ENCODE measurements around the gene ZBTB46.
"Not testable (repeated sequence)": the region's sequence is repeated elsewhere in the genome, so short reads cannot be mapped to it uniquely, and the experiment has no call there.

ZBTB46 gene

DNA sequence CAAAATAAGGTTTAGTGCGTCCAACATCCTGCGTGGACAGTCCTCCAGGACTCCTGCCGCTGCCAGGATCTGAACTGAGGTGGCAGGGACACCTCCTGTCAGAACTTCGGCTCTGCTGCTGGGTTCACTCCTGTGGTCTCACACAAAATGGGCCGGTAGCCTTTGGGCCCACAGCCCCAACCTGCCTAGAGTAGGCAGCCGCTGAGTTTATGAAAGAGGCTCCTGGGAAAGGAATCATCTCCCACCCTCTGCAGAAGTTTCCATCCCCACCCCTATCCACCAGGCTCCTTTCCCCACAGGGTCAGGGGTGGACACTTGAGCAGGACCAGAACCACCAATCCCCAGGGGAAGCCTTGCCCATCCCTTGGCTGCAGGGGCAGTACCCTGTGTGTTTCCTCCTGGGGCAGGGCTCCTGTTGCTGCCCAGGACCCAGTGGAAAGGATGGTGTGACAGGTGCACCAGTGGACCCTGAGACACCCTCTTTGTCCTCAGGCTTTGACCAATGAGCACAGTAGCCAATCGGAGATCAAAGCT is 28.2 kb upstream of the ZBTB46 start:
- no peak overlapping the region for H3K4me3 ChIP-seq (ENCODE audit: low read length)

DNA sequence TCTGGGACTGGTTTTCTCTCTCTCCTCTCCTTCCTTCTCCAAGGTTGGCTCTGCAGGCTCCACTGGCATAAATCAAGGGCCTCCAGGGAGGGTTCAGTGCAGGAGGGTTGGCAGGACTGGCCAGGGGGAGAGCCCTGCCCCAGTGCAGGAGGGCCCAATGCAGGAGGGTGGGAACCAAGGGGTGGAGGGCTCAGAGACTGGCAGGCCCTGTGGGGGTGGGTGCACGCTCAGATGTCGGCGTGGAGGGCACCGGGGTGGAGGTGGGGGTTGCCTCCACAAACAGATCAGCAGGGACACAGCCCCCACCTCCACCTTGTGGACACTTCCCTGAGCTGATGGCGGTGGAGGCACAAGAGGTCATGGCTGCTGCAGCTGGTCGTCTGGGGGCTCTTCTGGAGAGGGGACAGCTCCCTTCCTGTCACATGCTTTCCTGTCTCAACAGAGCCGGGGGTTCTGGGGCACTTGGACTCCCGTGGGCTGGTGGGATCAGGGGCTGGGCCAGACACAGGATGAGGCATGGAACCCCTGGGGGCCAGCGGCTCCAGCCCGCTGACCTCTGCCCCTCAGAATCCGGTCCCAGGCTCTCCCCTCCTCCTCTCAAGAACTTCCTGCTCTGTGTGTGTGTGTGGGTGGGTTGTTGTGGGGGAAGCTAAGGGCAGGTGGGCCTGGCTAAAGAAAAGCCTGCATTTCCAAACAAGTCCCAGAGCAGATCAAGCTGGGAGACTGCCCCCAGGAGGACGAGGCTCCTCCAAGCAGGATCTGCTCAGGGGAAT is 27.5 kb upstream of the ZBTB46 start:
- H3K4me3 ChIP-seq (ENCODE audit: low read length), result no peak overlapping the region

More for the DNA sequence above, 28.2 kb upstream of the ZBTB46 start:
- no peak for DNase-seq (ENCODE audit: low read depth, low spot score)

DNA sequence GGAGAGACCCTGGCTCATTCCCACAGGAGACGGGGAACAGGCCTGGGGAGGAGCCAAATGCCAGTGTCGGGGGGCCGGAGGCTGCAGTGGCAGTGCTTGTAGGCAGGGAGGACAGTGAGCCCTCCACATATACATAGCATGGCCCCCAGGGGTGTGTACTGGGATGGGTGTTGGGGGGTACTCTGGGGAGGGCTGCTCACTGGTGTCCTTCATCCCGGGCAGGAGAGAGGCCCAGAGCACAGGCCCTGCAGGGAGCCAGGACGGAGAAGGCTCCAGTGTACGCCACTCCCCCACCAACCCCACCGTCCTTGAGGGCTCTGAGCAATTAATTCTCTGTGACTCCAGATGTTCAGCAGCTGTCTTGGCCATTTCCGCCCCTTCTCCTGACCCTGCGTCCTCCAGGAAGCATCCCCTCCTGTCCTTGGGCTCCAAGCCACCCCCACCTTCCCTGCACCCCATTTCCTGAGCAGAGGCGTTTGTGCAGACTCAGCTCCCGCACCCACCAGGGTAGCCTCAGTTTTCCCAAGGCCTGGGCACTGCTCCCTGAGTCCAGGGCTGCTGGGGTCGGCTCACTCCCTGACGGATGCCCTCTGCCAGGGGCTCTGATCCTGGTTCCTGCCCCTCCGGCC is 26.8 kb upstream of the ZBTB46 start:
- no peak overlapping the region for H3K4me3 ChIP-seq (ENCODE audit: low read length)
- DNase-seq (ENCODE audit: low read depth, low spot score), result no peak

More for the DNA sequence above, 27.5 kb upstream of the ZBTB46 start:
- no peak for DNase-seq (ENCODE audit: low read depth, low spot score)

DNA sequence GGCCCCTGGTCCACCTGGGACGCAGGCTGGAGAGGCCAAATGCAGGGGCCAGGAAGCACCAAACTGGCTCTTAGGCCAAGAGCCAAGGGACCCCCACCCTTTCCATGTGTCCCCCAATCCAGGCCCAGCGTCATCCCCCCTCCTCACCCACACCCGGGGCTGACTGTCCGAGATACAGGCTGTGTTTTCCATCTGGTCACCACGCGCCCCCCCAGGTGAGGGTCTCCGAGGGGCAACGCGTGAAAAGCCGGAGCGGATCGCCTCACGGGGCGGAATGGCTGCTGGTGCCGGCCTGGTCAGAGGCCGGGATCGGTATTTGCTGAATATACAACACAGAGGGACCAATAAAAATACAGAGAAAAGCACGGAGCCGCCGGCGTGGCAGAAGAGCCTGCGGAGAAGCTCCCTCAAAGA is 25.0 kb upstream of the ZBTB46 start:
- DNase-seq (ENCODE audit: low read depth, low spot score), result no peak
- H3K4me3 ChIP-seq (ENCODE audit: low read length), result no peak overlapping the region

DNA sequence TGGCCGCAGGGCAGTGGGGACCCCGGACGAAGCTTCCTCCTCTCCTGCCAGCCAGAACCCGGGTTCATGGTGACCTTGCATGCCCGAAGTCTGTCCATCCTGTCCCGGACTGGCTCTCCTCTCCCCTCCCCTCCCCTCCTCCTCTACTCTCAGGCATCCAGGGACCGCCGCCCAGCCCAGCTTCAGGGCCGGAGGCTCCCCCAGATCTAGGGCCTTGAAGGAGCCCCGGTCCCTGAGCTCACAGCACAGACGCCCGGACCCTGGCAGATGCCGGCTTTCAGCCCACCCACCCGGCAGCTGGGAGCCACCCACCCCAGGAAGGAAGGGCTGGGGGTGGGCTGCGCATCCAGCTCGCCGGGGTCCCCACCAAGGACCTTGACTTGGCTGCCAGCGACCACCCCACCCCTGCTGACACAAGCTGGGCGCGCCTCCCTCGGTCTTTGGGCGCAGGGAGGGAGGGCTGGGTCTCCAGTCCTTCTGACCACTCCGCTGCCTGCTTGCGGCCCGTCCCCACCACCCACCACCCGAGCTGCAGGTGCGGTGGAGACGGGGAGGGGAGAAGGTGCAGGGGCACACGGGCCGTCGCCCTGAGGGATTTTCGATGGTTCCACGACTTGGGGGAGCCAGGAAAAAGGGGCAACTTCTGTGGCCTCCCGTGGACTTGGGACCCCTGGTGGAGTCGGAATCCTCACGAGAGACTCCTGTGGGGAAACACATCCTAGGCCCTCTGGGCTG is 24.5 kb upstream of the ZBTB46 start:
- H3K4me3 ChIP-seq (ENCODE audit: low read length), result no peak overlapping the region
- no peak for DNase-seq (ENCODE audit: low read depth, low spot score)

DNA sequence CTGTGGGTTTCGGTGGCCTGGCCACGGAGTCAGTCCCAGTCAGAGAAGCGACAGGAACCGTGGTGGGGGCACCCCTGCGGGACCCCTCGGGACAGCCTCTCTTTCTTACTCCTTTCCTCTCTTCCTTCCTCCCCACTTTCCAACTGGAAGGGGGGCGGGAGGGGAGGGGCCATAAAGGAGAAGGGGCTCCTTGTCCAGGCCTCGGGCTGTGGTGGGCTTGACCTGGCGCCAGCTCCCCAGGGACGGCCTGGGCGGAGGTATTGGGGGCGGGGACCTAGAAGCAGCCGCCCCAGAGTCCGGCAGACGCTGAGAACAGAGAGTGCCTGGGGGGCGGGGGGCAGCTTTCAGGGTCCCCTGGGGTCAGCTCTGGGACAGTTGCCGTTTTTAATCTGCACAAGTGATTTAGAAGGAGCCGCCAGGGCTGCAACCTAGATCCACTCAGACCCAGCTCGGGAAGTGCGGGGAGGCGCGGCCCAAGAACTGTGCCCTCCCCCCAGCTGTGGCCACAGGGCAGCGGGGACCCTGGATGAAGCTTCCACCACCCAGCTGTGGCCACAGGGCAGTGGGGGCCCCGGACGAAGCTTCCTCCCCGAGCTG is 23.8 kb upstream of the ZBTB46 start:
- no peak overlapping the region for H3K4me3 ChIP-seq (ENCODE audit: low read length)
- DNase-seq (ENCODE audit: low read depth, low spot score), result no peak

DNA sequence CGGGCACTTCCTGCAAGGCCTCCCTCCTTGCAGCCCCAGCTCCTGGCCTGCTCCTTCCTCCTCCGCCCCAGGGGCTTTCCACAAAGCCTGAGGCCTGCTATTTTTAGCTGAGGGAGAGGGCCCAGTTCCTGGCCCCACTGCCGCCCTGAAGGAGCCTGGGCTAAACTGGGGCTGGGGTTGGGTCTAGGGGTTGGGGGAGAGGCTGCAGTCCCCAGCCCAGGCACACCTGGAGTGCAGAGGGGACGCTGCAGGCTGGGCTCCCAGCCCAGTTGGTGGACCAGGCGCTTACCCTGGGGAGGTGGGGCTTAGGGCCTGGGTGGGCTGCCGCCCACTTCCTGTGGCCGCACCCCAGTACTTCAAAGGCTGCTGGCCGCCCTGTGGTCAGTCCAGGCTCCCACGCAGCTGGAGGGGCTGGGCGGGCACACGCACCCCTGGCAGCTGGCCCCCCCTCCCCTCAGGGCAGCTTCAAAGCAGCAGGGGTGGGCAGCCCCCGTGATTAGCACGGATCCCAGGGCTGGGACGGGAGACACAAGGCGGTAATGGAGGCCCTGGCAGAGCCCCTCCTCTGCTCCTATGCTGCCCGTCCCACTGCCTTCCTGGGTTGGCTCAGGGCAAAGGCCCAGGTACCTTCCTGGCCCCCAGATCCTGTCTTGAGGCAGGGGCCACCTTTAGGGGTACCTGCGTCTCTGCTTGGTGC is 23.2 kb upstream of the ZBTB46 start:
- DNase-seq (ENCODE audit: low read depth, low spot score), result no peak
- H3K4me3 ChIP-seq (ENCODE audit: low read length), result no peak overlapping the region

DNA sequence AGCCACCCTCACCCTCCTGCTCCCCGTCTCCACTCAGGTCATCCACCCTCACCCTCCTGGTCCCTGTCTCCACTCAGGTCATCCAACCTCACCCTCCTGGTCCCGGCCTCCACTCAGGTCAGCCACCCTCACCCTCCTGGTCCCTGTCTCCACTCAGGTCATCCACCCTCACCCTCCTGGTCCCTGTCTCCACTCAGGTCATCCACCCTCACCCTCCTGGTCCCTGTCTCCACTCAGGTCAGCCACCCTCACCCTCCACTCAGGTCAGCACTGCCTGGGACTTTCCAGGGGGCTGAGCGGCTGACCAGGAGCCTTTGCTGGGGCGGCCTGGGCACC is 22.6 kb upstream of the ZBTB46 start:
- H3K4me3 ChIP-seq (ENCODE audit: low read length); DNase-seq (ENCODE audit: low read depth, low spot score): not testable (repeated sequence)

DNA sequence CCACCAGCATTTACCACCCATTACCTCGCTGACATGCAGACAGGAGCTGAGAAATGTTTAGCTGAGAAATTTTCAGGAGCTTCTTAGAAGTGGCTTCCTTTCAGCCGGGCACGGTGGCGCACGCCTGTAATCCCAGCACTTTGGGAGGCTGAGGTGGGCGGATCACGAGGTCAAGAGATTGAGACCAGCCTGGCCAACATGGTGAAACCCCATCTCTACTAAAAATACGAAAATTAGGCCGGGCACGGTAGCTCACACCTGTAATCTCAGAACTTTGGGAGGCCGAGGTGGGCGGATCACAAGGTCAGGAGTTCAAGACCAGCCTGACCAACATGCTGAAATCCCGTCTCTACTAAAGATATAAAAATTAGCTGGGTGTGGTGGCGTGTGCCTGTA is 20.5 kb upstream of the ZBTB46 start:
- not testable (repeated sequence) for H3K4me3 ChIP-seq (ENCODE audit: low read length); DNase-seq (ENCODE audit: low read depth, low spot score)

DNA sequence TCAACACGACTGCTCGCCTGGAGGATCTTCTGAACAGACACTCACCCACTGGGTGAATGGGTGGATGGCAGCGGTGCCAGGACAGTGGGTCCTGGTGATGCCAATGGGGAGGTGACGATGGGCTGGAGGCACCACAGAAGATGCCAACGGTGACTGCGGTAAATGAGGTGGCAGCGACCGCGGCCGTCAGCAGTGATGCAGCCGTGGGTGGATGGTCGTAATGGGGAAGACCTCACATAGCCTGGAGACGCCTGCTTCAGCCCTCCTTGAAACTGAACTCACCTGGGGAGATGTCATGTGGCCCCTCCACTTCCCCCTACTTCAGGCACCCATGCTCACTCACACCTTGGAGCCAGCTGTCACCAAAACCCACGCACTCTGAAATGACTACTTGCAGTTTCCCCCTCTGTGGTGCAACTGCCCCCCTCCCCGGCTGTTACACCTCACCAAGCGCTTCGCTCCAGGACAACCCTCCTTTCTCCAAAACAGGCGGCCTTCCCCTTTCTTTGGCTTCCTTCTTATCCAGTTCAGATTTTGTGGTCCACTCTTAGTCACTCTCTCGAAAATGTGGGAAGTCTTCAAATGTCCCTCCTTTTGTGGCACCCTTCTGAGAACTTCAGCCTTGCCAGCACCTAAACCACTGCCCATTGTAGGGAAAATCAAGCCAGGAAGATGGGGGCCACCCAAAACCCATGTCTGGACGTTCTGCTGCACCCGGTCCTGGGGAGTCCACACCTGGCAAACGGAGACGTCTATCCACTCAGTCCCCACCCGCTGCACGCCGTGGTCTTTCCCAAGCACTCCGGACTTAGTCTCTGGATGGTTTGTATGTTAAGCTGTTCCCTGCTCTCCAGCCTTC is 19.9 kb upstream of the ZBTB46 start:
- H3K4me3 ChIP-seq (ENCODE audit: low read length), result no peak overlapping the region
- no peak for DNase-seq (ENCODE audit: low read depth, low spot score)

DNA sequence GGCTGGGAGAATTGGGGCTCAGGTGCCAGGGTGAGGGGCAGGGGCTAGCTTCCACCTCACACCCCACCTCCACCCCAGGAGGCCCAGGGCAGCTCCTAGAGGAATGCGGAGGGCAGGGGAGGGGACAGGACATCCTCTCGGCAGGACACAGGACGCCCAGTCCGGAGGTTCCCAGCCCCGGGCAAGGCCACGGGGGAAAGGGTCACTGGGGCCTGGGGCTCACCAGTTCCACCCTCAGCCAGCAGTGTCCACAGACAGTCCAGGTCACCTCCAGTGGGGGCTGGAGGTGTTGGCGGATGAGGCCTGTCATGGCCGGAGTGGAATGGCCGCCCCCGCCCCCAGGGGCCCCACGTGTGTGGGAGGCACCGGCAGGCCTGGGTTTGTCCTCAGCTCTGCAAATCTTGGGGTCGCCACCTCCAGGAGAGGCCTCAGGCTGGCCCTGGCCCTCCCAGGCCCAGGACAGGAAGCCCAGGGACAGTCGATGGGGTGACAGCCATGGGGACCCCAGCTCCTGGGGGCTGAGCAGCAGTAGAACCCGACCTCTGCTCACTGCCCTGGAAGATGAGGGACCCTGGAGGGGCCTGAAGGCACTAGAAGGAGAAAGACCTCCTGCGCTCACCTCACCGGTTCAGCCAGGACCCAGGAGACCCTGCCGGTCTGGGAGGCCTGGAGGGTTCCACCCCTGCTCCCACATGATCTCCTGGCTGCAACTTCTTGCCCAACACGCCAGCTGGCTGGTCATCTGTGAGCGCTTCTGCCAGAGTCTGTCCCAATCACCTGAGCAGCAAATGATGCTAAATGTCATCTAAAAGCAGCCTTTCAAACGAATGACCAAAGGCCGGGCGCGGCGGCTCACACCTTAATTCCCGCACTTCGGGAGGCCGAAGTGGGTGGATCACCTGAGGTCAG is 17.2 kb upstream of the ZBTB46 start:
- no peak overlapping the region for H3K4me3 ChIP-seq (ENCODE audit: low read length)
- no peak for DNase-seq (ENCODE audit: low read depth, low spot score)

DNA sequence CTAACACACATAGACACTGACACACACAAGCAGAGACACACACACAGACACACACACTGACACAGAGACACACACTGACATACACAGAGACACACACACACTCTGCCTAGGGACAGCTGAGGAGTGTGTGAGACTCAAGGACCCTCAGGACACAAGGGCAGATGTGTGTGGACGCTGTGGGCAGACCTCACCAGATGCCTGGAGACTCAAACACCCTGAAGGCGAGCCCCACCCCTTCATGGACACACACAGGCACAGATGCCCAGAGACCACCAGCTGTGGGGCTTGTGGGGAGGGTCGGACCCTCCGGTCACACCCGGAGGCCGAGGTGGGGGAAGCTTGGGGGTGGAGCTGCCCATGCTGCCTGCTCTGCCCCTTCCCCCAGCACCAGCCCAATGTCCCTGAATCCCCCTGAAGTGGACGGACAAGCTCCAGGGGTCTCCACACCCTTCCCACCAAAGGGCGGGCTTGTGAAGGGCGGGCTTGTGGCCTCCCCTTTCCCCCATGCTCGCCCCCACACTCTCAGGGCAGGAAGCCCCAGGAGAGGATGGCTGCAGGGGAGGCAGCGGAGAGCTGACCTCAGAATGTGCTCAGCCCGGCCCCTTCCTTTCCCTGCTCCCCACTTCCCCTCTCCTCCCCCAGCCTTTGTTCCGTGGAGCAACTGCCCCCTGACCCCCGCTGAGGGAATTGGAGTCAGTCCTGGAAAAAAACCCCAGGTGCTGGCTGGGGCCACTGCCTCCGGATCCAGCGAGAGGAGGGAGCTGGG is 16.4 kb upstream of the ZBTB46 start:
- H3K4me3 ChIP-seq (ENCODE audit: low read length), result no peak overlapping the region
- no peak for DNase-seq (ENCODE audit: low read depth, low spot score)

DNA sequence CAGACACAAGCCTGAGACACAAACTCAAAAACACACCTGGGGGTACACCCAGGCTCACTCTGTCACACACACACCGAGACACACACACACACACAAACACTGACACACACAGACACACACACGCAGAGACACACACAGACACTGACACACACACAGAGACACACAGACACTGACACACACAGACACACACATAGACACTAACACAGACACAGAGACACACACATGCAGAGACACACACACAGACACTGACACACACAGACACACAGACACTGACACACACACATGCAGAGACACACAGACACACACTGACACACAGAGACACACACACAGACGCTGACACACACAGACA is 15.8 kb upstream of the ZBTB46 start:
- DNase-seq (ENCODE audit: low read depth, low spot score), result no peak
- H3K4me3 ChIP-seq (ENCODE audit: low read length), result no peak overlapping the region

DNA sequence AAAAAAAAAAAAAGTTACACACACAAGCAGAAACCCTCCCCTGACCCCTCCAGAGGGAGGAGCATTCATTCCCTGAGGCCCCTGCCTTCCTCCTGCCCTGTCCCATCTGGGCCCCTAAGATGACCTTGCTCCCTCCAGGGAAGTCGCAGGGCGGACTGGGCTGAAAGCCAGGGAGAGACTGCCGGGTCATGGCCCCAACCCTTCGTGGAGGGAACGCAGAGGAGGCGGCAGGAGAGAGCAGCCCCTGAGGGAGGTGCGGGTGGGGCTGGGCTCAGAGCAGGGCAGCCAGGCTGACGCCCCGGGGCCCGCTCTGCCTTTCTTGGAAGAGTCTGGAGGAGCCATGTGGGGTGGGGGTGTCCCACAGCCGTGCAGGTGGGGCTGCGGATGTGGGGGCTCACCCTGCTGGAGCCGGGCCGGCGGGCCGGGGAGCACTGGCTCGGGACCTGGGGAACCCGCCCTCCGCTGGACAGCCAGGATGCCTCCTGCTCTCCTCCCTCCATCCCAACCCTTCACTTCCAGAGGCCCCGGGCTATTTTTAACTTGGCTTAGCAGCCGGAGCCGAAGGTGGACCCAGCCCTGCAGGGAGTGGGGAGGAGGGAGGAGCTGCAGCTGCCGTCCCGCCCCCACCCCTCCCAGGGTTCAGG is 15.2 kb upstream of the ZBTB46 start:
- no peak for DNase-seq (ENCODE audit: low read depth, low spot score)
- H3K4me3 ChIP-seq (ENCODE audit: low read length), result no peak overlapping the region

DNA sequence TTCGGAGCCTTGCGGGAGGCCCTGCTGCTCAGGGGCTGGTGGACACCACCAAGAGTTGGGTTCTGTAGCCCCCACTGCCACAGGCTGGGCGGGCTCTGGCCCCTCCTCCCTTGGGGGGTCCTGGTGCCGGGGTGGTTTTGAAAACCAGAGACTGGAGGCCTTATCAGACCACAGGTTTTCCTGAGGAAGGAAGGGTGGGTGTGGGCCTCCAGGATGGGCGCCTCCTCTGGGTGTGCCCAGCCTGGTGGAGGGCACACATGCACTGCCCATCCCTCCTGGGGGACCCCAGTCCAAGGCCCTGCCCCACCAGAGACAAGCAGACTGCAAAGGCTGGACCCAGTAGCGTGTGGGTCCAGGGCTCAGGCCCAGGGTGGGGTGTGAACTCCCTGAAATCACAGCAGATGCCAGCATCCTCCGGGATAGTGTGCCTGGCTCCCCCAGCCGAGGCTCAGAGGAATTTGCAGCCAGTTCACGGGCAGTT is 13.5 kb upstream of the ZBTB46 start:
- H3K4me3 ChIP-seq (ENCODE audit: low read length), result no peak overlapping the region
- DNase-seq (ENCODE audit: low read depth, low spot score), result no peak

DNA sequence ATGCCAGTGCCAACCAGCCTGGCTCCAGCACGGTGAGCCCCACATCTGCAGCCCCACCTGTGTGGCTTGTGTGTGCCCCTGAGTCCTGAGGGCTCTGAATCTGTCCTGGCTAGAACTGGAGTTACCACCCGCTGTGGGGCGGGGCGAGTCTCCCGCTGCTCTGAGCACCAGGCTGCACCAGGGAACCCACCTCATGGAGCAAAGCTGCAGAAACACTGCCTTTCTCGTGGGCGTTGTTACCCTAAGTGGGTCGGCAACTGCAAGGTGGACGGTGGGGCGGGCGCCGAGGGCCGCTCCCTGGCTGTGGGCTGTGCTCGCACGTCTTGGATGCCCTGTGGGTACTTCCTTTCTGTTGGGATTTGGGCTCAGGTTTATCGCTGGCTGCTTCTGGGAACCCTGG is 12.7 kb upstream of the ZBTB46 start:
- no peak overlapping the region for H3K4me3 ChIP-seq (ENCODE audit: low read length)
- no peak for DNase-seq (ENCODE audit: low read depth, low spot score)
